ENCODE data around the gene ARPC1B.
"Not testable (repeated sequence)": the region's sequence is repeated elsewhere in the genome, so short reads cannot be mapped to it uniquely, and the experiment has no call there.

The ARPC1B gene

DNA sequence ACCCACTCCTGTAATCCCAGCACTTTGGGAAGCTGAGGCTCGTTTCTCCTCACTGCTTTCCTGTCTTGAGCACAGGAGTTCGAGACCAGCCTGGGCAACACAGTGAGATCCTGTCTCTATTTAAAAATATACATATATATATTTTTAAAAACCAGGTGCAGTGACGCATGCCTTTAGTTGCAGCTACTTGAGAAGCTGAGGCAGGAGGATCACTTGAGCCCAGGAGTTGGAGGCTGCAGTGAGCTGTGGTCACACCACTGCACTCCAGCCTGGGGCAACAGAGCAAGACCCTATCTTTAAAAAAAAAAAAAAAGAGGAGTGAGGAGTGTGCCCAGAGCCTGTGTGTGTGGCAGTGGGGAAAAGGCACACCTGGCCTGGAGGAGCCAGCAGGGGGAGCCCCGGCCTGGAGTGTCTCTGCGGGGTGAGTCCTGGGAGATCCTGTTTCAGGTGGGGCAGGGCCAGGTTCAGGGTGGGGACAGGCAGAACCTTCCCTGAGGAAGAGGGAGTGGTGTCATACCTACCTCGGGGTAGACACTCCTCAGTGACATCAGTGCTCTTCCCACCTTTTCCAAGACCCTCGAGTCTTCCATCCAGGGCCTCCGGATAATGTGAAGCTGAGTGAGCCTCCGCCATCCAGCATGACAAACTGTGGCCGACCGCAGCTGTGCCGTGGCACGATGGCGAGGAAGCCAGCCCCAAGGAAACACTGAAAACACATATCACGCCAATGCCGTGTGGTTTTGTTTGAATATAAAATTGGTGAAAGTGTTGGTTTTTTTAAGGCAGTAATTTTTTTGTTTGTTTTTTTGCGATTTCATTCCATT is 9.0 kb upstream of the ARPC1B start:
- no peak overlapping the region for H3K4me3 ChIP-seq (ENCODE audit: low read depth, low read length)
- no peak for DNase-seq (ENCODE audit: low read depth)

DNA sequence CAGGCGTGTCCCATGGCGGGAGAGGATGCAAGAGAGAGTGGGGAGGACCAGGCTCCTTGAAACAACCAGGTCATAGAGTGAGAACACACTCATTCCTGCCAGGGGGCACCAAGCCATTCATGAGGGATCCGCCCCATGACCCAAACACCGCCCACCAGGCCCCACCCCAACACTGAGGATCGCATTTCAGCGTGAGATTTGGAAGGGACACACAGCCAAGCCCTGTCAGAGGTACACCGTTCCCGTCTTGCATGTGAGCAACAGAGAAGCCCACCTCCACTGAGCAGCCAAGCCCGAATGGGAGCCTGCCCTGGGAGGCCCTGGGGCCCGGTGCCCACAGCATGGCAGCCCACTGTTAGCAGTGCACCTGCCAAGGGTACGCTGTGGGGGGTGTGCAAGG is 7.9 kb upstream of the ARPC1B start:
- no peak for DNase-seq (ENCODE audit: low read depth)
- H3K4me3 ChIP-seq (ENCODE audit: low read depth, low read length): no peak overlapping the region

DNA sequence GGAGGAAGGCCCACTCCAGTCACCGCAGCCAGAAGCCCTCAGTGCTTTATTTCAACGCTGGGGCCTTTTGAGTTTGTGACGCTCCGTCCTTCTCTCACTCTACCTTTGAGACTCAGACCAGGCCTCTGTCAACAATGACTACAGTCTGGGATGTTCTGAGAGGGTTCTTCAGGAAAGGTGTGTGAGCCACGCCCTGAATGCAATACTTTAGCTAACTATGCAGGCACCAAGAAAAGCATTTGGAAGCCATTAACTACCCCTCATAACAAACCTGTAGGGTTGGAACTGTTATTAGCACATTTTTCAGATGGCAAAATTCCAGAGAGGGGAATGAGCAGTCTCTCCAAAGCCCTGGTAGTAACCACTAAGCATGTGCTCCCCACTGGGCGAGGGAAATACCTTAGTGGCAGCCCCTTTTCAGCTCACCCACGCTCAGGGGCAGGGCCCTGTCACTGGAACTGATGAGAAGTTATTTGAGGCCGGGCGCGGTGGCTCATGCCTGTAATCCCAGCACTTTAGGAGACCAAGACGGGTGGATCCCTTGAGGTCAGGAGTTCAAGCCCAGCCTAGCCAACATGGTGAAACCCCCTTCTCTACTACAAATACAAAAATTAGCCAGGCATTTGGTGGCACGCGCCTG is 5.7 kb upstream of the ARPC1B start:
- H3K4me3 ChIP-seq (ENCODE audit: low read depth, low read length): no peak overlapping the region
- no peak for DNase-seq (ENCODE audit: low read depth)

DNA sequence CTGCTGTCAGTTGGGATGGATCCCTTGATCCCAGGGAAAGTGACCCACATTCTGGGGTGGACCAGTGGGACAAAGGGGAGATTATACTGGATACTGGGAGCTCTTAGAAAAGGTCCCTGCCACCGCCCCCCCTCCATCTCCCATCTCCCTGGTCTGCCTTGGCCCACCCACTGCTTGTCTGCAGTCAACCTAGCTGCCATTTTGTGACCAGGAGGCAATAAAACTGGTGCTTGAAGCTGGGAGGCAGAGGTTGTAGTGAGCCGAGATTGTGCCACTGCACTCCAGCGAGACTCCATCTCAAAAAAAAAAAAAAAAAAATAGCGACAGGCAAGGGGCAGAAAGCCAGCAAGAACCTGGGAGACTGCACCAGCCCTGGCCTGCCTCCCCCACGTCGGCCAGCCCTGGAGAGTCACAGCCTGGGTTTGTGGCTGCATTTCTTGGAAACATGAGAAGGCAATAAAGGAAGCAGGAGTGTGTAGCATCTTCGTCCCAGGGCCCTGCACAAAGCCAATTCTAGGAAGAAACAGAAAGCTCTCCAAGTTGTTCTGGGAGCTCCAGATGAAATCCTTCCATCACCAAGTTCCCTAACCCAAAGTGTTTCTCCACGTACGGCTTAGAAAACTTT is 4.7 kb upstream of the ARPC1B start:
- H3K4me3 ChIP-seq (ENCODE audit: low read depth, low read length): no peak overlapping the region
- no peak for DNase-seq (ENCODE audit: low read depth)

DNA sequence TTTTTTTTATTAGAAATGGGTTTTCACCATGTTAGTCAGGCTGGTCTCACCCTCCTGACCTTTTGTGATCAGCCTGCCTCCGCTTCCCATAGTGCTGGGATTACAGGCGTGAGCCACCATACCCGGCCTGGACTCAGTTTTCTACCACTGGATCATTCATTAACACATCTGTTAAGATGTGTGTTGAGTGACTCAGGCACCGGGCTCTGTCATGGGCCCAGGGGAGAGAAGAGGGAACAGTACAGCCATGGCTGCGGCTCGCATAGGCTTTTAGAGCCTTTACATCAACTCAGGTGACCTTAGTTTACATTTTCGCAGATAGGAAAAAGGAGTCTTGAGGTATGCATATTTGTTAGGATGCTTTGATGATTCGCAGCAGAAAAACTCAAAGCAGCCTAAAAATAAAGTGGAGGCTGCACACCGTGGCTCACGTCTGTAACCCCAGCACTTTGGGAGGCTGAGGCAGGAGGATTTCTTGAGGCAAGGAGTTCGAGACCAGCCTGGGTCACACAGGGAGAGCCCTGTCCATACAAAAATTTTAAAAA is 3.1 kb upstream of the ARPC1B start:
- no peak overlapping the region for H3K4me3 ChIP-seq (ENCODE audit: low read depth, low read length)
- DNase-seq (ENCODE audit: low read depth): no peak

DNA sequence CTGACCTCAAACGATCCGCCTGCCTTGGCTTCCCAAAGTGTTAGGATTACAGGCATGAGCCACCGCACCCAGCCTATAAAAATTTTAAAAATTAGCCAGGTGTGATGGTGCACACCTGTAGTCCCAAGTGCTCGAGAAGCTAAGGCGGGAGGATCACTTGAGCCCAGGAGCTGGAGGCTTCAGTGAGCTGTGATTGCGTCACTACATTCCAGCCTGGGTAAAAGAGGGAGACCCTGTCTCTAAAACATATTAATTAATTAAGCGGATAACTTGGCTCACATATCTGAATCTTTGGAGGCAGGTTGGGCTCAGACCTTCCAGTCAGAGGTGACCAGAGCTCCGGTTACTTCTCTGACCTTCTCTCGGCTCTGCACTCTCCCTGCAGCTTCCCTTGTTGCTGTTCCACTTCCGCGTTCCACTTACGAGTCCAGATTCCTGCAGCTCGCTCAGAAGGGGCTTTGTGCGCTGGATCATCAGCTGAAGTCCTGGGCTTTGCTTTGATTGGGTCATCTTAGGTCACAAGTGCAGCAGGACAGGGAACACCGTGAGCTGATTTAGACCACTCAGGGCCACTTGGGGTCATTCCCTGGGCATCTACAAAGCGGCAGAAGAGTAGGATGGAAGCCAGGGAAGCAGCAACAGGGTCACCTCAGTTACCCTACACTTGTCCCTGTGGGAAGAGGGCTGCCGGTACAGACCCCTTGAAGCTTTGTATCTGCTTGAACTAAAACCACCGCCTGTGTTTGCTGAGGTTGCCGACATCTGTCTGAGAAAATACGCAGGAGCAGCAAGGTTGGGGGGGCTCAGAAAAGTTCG is 2.0 kb upstream of the ARPC1B start:
- DNase-seq (ENCODE audit: low read depth): no peak
- H3K4me3 ChIP-seq (ENCODE audit: low read depth, low read length): no peak overlapping the region

DNA sequence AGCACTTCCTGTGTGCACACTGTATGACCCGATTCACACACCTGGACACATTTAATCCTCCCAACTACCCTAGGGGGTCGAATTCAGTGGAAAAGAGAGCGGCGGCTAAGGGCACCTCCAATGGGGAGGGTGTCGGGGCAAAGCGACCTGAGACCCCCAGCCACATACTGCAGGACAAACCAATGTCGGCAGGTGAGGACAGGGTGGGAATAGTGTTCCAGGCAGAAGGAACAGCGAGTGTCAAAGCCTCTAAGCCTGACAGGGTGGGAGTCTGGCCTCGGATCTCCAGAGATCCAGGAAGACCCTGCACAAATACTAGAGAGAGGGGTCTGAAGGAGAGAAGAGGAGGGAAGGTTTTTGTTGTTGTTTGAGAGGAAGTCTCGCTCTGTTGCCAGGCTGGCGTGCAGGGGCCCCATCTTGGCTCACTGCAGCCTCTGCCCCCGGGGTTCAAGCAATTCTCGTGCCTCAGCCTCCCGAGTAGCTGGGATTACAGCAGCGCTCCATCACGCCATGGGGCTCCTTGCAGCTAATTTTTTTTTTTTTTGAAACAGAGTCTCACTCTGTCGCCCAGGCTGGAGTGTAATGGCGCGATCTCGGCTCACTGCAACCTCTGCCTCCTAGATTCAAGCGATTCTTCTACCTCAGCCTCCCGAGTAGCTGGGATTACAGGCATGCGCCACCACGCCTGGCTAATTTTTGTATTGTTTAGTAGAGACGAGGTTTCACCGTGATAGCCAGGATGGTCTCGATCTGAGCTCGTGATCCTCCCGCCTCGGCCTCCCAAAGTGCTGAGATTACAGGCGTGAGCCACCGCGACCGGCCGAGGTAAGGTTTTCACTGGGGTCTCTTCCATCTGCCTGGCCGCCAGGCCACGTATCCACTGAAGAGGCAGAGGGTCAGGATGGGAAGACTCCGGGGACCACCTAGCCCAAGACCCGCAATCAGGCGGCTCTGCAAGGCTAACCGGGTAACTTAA is 1.2 kb upstream of the ARPC1B start:
- H3K4me3 ChIP-seq (ENCODE audit: low read depth, low read length): peak overlapping the region; percentile 68

DNA sequence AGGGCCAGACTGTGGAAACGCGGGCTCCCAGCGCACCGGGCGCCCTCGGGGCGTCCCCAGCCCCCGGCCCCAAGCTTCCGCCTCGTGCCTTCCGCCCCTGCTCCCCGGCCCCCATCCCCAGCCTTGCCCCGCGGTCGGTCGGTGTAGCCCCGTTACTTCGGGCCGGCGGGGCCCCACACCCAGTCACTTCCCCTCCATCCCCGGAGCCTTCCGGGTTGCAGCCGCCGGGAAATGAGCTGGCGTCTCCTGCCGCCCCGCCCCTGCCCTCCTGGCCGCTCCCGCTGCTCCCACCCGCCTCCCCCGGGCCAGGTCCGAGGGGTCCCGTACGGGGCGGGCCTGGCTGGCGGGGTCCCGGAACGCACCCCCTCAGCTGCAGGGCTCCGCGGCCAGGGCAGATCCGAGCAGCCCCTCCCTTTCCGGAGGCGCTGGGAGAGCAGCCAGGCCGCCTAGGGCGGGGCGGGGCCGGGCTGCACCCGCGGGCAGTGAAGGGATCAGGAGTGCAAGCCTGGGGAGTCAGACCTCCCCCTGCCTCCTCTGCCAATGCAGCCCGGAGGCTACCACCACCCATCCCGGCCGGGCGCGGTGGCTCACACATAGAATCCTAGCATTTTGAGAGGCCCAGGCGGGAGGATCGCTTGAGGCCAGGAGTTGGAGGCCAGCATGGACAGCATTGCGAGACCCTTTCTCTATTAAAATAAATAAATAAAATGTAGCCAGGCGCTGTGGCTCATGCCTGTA is 709 bp downstream of the ARPC1B start:
- H3K4me3 ChIP-seq (ENCODE audit: low read depth, low read length): peak overlapping the region; percentile 68
- DNase-seq (ENCODE audit: low read depth): no peak

More for the DNA sequence above, 1.2 kb upstream of the ARPC1B start:
- DNase-seq (ENCODE audit: low read depth): no peak

DNA sequence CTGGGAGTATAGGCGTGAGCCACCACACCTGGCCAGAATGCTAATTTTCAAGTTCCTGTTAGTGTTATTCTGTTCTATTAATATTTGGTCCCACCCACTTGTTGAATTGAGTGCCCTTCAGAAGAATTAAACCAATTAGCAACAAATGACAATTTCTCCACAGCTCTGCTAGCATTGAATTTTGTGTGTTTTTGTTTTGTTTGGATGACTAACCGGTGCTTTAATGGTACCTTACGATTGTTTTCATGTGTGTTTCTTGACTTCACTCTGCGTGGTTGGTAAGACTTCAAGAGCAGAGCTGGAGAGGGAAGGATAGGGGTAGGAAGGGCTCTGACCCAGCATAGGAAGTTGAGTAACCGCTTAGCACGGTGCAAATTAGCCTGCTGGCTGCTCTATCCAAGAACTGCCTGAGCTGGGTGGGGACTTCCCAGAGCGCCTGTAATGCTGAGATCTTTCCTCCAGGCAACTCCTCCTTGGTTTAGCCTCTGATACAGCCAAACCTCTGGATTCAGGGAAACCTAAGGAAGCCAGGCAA is 4.6 kb downstream of the ARPC1B start:
- H3K4me3 ChIP-seq (ENCODE audit: low read depth, low read length): no peak overlapping the region
- DNase-seq (ENCODE audit: low read depth): peak; percentile 86

DNA sequence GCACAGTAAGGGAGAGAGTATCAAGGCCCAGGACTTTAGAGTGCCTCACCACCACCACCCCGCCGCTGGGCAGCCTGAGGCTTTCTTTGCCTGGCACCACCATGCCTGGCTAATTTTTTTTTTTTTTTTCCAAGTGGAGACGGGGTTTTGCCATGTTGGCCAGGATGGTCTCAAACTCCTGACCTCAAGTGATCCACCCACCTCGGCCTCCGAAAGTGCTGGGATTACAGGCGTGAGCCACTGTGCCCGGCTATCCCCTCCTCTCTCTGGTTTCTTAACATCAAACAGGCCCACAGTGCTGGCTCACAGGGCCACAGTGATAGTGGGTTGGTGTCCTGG is 5.1 kb downstream of the ARPC1B start:
- not testable (repeated sequence) for DNase-seq (ENCODE audit: low read depth); H3K4me3 ChIP-seq (ENCODE audit: low read depth, low read length)

DNA sequence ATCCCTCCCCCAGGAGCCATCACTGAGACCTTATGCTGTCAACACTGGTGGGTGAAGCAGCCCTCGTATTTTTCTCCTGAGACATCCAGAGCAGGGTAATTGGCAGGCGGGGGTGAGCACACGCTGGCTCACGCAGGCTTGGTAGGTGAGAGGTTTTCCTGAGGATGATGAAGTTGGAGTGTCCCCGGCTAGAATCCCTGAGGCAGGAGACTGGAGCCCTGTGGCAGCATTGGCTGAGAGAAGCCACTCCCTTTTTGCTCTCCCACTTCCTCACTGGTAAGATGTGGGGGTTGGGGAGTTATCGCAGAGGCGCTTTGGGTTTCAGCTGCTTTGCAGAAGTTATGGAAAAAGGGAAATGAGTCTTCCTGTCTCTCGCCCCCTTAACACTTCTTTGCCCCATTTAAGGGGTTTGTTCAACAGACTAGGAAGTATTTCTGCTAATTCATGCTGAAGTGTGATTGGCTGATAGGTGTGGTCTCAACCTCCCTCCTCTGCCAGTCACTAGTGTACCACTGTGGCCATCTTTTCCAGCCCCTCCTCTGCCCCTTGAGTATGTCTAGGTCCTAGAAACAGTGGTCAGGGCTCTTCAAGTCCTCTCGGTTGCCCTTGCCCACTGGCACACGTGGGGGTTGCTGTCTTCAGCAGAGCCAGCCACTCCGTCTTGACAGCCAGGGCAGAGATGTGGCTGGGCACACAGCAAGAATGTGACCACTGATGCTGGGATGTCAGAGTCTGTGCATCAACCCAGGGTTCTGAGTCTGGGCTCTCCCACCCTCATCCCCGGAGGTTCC is 5.7 kb downstream of the ARPC1B start:
- DNase-seq (ENCODE audit: low read depth): no peak
- H3K4me3 ChIP-seq (ENCODE audit: low read depth, low read length): no peak overlapping the region

DNA sequence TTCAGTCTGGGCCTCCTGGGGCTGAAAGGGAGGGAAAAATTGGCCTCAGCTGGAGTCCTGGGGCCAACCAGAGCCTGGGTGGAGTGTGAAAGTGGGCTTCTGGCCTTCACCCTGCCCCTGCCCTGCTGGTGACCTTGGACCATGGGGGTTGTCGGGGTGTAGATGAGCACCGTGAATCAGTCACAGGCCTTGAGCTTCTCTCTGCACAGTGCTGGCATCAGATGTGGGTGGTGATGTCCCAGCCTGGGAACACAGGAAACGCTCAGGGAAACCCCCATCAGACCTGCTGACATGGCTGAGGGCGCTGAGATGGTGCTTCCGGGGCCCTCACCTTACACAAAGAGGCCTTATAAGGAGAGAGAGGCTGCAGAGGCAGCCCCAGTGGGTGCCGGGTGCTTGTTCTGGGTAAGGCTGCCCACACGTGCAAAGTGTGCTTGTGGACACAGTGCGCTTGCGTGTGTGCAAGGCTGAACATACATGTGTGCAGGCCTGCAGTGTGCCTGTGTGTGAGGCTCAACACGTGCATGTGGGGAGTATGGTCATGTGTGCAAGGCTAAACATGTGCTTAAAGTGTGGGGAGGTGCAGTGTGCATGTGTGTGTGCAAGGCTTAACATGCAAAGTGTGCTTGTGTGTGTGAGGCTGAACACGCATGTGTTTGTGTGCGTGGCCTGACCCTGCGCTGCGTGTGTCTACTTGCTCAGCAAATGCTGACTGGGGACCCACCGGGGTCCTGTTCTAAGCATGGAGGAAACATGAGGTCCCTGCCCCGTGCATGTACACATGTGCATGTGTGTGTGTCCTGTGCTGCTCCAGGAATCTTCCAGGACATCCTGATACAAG is 6.5 kb downstream of the ARPC1B start:
- H3K4me3 ChIP-seq (ENCODE audit: low read depth, low read length): no peak overlapping the region
- DNase-seq (ENCODE audit: low read depth): no peak

DNA sequence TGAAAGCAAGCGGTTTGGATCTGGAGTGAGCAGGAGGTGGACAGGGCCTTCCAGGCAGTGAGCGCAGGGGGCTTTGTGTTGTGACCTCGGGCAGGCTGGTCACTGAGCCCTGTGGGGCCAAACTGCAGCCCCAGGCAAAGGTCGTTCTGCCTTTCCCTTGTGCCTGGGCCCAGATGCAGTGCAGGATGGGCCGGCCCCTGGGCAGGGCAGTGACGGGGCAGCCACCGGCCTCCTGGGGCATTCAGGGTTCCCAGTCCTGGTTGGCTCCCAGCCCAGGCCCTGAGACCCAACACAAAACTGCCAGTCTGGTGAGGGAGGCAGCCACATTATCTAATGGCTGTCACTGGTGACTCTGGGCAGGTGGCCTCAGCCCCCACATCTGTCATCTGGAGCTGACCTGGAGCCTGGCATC is 7.1 kb downstream of the ARPC1B start:
- no peak for DNase-seq (ENCODE audit: low read depth)
- H3K4me3 ChIP-seq (ENCODE audit: low read depth, low read length): no peak overlapping the region

DNA sequence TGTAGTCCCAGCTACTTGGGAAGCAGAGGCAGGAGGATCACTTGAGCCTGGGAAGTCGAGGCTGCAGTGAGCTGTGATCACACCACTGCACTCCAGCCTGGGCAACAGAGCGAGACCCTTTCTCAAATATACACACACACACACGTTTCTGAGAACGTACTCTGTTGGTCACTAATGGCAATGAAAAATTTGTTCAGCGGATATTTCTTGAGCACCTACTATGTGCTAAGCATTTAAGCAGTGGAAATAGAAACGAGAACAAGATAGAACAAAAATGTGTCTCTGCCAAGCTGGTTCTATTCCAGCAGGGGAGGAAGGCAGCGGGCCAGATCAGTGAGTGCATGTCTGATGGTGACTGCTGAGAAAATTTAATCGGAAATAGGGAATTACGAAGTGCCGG is 8.7 kb downstream of the ARPC1B start:
- DNase-seq (ENCODE audit: low read depth): no peak
- H3K4me3 ChIP-seq (ENCODE audit: low read depth, low read length): no peak overlapping the region

DNA sequence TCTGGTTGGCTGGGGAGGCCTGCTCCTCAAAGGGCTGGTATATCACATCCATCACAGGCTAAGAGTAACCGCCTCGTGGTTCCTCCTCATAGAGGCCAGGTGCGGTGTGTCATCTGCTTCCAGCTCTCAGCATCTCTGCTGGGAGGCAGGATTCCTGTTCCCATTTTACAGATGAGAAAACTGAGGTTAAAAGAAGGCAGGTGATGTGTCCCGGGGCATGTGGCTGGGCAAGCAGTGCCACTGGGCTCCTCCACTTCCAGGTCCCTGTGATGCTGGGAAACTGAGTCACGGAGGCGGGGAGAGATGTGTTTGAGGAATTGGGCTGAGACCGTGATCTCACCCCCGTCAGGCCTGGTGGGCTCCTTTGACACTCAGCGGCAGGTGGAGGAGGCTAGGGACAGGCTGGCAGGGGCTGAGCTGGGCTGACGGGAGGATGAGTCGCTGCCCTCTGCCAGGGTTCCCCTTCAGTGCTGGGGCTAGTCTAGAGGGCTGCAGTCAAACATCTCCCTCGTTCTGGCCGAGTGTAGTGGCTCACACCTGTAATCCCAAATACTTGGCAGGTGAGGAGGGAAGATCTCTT is 9.4 kb downstream of the ARPC1B start:
- no peak for DNase-seq (ENCODE audit: low read depth)
- H3K4me3 ChIP-seq (ENCODE audit: low read depth, low read length): no peak overlapping the region

DNA sequence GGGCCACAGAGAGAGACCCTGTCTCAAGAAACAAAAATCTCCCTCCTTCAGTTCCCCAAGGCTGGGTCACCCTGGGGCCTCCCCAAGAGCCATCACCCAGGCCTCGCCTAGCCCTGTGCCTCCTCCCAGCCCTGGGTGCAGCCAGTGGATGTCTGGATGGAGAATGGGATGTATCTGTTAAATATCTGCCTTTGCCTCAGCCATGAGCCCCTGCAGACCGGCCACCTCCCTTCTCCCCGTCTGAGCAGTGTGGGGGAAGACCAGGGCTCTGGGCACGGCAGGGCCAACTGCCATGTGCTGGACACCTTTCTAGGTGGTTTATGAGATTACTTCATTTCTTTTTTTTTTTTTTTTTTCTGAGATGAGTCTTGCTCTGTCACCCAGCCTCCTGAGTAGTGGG is 10.0 kb downstream of the ARPC1B start:
- no peak overlapping the region for H3K4me3 ChIP-seq (ENCODE audit: low read depth, low read length)
- DNase-seq (ENCODE audit: low read depth): no peak

Data from skeletal muscle cell (primary cell).